Measurements from ENCODE around the gene CALML6.
A peak's percentile ranks its signal among the peaks of the same experiment; 100 is the strongest.
"Not testable (repeated sequence)": the region's sequence is repeated elsewhere in the genome, so short reads cannot be mapped to it uniquely, and the experiment has no call there.

Gene CALML6, protein sequence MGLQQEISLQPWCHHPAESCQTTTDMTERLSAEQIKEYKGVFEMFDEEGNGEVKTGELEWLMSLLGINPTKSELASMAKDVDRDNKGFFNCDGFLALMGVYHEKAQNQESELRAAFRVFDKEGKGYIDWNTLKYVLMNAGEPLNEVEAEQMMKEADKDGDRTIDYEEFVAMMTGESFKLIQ

DNA sequence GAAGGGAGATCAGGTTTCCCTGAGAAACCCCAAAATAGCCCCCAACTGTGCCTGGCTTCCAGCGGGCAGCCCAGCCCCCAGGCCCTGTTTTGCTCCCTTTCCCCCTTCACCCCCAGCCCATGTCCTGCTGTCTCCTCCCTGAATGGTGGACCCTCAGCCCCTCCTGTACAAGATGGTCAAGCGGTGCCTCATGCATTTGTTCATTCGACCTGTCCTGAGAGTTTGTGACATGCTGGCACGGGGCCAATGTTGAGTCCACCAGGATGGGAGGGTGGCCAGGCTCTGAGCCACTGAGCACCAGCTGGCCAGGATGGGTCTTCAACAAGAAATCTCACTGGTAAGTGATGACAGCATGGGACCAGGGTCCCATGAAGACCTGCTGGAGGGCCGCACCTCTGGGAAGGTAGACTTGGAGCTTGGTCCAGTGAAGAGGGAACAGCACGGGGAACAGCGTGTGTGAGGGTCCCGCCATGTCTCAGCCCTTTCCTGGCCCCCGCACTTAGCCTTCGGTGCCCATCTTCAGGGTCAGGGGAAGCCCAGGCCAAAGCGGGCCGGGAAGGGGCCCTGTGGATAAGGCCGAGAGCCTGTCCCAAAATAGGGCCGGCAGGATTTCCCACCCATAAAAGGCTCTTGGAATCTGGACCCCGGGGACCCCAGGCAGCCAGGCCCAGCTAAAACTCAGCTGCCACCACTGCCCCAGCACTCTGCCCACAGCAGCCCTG, at the start of gene CALML6:
Gene CALML6 (plus strand): TSS at position 290 of the 722 bp plus-strand sequence. CDS start 21 bp downstream, at position 311.
- no peak for DNase-seq

DNA sequence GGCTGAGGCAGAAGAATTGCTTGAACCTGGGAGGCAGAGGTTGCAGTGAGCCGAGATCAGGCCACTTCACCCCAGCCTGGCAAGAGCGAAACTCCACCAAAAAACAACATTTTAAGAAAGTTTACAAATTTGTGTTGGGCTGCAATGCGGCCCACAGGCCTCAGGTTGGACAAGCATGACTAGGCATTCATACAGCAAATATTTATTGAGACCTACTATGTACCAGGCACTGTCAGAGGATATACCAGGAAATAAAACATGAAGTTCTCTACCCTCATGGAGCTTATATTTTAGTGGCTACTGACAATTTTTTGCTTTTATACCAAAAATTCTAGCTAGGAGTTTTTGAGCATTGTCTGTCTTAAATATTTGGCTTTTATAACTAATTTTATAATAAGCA, 47.9 kb upstream of the CALML6 start:
- no peak for DNase-seq

DNA sequence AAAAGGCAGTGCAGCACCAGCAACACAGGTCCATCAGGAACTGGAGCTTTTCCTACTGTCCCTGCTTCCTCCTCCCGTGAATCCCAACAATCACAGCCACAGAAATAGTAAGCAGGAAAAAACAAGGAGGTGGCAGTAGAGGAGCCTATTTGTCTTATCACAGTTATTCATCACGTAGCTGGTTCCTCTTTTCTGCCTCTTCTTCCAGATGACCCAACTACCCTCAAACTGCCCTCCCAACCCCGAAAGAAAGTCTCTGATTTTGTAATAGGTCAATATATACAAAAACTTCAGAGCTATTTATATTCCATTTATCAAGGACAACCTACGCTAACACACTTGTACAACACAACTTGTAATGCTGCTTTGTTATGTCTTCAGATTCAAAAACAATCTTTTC, 45.6 kb upstream of the CALML6 start:
- no peak for DNase-seq

DNA sequence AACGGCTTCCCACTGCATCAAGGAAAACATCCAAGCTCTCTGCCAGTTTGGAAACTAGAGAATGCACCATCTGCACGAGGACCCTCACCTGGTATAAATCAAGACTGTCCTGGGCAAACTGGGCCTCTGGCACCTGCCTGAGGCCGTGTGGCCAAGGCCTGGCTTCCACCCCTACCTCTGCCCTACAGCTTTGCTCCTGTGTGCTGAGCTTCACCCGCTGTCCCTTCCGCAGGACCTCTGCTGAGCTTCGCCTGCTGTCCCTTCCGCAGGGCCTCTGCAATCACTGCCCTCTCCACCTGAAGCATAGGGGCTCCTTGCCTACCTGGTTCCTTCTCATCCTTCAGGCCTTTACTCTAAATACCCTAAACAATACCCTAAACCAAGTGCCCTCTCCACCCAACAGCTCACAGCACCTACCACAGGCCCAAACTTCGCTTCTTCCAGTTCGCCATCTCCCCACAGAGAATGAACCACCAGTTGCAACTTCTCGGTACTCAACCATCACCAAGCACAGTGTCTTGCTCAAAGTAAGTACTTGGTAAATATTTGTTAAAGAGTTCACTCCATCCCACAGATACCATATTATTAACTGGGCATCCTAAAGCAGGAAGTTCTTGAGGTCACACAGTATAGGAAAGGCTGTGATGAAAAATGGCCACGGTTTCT, 42.6 kb upstream of the CALML6 start:
- no peak for DNase-seq

DNA sequence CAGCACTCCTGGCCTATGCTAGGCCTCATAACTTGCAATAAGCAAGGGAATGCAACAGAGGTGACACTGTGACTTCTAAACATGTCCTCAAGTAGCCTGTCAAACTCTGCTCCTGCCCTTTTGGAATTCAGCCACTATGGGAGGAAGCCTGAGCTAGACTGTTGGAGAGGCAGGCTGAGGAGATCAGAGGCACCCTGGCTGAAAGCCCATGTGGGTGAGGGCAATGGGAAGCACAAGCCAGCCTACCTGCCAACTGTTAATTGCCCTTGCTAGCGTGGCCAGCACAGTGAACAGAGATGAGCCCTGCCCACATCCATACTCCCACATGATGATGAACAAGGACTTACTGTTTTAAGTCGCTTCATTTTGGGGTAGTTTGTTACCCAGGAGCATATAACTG, 41.9 kb upstream of the CALML6 start:
- DNase-seq: no peak

DNA sequence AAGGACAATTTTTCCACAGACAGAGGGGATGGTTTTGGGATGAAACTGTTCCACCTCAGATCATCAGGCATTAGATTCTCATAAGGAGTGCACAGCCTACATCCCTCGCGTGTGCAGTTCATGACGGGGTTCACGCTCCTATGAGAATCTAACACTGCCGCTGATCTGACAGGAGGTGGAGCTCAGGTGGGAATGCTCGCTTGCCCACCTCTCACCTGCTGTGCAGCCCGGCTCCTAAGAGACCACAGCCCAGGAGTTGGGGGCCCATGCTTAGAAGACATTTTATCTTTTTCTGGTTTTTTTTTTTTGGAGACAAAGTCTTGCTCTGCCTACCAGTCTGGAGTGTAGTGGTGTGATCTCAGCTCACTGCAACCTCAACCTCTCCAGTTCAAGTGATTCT, 40.2 kb upstream of the CALML6 start:
- no peak for DNase-seq

DNA sequence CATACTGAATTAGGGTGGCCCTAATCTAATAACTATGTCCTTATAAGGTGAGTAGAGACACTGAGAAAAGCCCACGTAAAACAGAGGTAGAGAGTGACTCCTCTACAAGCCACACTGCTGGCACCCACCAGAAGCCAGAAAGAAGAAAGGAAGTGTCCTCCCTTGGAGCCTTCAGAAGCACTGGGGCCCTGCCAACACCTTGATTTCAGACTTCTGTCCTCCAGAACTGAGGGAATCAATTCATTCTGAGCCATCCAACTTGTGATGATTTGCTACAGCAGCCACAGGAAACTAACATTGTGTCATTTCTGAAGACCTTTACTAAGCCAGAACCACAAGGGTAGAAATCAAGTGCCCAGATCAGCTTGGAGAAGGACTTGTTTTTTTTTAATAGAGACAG, 39.1 kb upstream of the CALML6 start:
- DNase-seq: no peak

DNA sequence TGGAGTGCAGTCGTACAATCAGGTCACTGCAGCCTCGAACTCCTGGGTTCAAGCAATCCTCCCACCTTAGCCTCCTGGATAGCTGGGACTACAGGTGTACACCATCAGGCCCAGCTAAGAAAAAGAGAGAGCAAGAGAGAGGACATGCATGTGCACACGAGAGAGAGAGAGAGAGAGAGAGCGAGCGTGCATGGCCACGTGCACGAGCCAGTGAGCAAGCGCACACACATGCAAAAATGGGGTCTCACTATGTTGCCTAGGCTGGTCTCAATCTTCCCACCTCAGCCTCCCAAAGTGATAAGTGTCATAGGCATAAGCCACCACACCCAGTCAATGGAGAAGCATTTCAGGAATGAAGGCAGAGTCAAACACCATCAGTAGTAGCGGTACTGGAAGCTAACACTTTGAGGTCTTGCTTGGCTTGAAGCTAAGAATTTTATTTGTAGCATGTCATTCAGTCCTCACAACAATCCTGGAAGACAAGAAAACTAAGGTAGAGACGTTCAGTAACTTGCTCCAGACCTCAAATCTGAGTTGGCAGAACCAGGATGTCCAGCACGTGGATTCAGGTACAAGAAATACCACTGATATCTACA, 38.6 kb upstream of the CALML6 start:
- no peak for DNase-seq

DNA sequence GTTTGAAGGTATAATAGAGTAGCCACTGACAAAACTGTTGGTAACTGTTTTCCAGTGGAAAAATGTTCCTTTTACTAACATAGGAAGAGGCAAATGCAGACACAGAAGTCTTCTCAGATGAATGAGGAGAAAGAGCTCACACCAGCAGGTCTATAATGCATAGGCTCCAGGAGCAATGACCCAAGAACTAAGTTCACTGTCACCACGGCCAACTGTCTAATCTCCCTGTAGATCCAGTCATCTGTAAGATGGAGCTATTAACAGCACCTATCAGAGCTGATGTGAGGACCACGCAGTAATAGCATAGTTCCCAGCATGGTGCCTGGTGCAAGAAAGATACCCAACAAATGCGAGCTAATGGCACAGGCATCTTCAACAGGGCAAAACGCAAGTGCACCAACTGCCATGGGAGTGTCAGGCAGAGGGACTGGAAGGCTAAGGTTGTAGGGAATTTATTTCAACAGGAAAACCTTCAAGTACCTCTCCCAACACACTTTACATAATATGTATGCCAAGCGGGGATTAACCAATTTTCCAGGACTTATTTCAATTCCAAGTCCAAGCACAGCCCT, 37.1 kb upstream of the CALML6 start:
- DNase-seq: no peak

DNA sequence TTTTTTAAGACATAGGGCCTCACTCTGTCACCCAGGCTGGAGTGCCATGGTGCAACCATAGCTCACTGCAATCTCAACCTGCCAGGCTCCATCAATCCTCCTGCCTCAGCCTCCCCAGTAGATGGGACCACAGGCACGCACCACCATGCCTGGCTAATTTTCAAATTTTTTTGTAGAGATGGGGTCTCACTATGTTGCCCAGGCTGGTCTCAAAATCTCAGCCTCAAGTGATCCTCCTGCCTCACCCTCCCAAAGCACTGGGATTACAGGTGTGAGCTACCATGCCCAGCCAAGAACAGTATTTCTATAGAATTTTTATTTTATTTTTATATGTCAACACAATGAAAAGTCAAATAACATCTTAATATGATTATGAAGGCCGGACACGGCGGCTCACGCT, 35.1 kb upstream of the CALML6 start:
- no peak for DNase-seq

DNA sequence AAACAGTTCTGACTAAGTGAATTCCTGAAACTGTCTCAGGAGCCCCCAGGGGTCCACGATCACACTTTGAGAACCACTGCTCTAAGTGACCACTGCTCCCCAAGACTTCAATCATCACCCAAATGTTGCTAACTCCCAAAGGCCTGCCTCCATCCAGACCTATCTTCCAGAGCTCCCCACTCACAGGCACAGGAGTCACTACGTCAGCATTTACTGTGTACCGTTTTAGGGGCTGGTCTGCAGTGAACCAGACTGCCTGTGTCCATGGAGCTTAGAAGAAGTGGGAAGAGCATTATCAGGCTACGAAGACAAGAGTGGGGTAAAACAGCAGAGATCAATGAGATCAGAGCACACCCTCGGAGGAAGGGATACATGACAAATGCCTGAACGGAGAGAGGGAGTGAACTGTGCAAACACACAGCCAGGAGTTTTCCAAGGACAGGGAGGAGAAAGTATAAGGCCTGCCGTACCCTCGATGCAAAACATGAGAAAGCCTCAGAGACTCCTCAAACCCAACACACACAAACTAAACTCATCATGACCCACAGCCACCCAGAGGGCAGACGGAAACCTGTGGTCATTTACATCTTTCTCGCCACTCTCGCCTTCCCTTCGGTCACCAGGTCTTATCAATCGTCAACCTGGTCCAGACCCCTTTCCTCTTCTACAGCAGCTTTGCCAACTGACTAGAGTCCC, 34.3 kb upstream of the CALML6 start:
- DNase-seq: no peak

DNA sequence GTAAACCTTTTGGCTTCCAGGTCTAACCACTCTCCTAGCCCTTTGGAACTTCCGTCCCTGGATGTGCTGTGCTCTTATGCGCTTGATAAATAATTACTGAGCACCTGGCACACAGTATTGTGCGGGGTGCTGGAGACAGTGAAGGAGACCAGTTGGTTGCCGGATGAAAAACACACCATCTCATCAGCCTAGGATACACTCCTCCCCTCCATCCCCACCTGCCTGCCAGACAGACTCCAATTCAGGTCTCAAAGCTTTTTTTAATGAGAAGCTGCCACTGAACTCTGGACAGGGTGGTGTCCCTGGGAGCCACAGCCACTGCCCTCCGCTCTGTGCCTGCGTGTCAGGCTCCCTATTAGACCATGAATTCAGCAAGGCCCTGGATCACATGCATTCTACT, 33.3 kb upstream of the CALML6 start:
- no peak for DNase-seq

DNA sequence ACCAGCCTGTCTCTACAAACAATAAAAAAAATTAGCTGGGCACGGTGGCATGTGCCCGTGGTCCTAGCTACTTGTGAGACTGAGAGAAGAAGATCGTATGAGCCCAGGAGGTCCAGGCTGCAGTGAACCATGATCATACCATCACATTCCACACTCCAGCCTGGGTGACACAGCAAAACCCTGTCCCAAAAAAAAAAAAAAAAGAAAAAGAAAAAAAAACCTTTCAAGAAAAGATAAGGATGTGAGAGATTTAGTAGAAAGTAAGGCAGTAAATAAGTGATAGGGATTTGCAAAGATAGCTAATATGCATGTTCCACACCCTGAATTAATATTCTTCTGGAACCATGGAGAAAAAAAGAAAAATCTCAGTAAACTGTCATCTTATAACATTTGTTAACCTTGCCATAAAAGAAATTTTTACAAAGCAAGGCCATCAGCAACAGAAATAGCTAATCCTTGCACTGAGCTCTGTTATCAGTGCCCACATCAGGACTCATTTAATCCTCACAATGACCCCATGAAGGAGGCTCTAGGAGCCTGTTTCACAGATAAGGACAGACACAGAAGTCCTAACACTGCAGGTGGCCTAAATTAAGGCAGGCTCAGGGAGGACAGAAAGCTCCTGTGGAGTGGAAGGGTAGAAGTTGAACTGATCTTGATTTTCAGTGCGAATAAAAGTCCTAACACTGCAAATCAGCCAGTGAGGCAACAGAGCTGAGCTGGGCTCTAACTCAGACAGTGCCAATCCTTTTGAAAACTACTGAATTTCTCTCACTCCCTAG, 31.8 kb upstream of the CALML6 start:
- DNase-seq: no peak

DNA sequence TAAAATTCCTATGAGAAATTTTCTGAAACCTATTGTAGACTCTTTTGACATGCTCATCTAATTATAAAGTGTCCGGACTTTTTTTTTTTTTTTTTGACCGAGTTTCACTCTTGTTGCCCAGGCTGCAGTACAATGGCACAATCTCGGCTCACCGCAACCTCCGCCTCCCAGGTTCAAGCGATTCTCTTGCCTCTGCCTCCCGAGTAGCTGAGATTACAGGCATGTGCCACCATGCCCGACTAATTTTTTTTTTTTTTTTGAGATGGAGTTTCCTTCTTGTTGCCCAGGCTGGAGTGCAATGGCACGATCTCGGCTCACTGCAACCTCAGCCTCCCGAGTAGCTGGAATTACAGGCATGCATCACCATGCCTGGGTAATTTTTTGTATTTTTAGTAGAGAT, 31.2 kb upstream of the CALML6 start:
- DNase-seq: not testable (repeated sequence)

DNA sequence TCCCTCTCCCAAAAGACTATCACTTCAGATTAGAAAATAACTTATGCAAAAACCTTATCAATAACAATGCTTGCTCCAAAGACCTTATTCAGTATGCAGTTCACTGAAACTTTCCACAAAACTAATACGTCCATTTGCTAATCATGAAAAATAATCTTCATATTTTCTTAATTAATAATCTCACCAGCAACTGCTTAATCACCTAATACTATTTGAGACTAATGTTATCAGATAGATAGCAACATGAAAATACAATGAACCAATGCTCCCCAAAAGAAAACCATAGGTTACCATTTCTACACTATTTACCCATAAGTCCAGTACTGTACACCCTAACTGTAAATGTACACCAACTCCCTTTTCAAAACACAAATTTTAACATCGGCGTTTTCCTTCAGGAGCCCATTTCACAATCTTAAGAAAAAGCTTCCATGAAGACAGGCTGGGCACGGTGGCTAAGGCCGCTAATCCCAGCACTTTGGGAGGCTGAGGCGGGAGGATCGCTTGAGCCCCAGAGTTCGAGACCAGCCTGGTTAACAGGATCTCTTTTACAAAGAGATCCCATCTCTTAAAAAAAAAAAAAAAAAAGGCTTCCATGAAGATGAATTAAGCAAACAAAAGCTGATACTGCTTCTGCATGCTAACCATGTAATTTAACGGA, 25.8 kb upstream of the CALML6 start:
- DNase-seq: no peak

DNA sequence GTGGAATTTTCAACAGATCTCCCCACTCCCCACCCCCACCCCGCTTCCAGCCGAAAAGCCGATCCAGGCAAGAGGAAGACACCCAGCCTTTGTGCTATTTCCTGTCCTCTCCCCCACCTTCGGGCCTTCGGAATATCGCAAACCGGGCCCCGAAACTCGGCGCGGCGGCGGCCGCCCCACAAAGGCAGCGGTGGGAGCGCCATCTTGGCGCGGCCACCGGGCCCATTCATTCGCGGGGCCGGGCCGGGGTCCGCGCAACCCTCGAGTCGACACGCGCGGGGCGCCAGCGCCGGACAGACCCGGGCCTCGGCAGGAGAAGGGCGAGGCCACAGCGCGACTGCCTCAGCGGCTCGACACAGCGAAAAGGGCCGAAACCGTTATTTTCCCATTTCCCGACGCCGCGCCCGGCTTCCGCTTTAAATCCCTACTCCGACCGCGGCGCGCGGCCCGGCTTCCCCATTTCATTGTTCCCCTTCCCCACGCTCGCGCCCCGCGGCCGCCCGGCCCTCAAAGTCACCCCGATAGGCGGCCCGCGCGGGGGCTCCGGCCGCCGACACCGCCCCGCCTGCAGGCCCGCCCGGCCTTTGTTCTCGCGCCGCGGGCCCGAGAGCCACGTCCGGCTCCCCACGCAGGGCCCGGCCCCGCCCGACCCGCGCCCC, 25.1 kb upstream of the CALML6 start:
- DNase-seq: peak; percentile 50 to 65

DNA sequence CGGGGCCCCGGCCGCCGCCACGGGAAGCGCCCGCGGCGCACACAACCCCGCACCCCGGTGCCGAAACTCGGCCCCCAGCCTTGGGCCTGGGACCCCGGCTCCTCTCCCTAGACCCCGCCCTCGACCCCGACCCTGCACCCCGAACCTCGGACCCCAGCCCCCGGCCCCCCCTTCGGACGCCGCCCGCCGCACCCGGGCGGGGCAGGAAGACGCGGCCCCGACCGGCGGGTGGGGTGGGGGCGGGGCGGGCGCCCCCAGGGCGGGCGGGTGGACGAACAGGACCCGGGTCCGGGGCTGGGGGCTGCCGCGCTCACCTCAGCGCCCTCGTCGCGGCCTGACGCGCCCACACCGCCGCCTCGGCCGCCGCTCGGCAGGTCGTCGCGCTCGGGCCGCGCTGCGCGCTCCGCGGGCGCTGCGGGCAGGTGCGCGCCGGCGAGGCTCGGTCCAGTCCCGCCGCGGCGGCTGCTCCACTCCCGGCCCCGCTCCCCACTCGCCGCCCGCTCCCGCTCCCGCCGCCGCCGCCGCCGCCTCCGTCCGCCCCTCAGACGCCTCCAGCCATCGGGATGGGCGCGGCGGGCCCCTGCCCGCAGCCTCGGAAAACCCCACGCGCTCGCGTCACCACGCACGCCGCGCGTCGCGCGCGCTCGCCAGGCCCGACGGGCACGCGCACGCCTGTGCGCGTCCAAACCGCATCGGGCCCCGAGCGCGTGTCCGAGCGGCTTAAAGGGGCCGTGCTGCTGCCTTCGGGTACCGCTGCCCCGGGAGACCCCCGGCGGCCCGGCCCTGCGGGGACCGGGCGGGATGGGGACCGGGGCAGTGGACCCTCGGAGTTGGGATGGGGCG, 24.3 kb upstream of the CALML6 start, which contains the start of gene GNB1:
Gene GNB1 (minus strand): TSS at position 582 of the 843 bp plus-strand sequence. CDS start 65,634 bp downstream, outside the sequence.
- DNase-seq: peak; percentile 91

DNA sequence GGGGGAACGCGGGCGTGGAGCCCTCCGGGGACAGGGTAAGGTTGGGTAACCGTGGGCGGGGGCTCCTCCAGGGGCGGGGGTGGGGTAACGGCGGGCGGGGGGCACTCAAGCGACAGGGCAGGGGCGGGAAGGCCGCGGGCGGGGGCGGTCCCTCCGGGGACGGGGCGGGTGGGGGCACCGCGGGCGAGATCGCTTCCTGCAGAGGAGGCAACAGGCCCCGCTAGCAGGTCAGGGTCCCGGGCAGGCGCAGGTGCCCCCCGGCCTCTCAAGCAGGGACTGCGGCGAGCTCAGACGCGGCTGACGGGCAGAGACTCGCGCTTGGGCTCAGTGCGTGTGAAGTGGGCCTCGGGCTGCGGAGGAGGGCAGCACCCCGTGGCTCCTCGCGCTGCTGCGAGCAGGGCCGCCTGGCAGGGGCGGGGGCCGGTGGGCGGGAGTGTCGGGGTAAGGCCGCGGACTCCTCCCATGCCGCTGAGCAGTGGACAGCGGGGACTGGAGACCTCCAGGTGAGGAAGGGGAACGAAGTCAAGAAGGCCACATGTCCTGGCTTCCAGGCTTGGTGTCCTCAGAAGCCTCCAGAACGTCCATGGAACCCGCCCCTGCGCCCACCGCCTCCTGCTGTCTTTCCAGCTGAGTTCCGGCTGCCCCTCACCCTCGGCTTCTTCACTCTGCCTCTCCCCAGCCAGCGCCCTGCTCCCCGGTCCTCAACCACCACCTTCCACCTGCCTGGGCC, 23.5 kb upstream of the CALML6 start:
- DNase-seq: peak; percentile 74 to 85
